MM.1S (cell line): Measurements from ENCODE around the gene OPRM1.

Source experiments
- EZH2 ChIP-seq: fragments of 300-600 bp; sonication (generic); optimal IDR thresholded peaks from 2 replicates; pipeline ENCODE3; 2017; ENCODE audit warnings: low read depth, mild to moderate bottlenecking, antibody characterized with exemption, low read length, mixed read lengths
- EZH2phosphoT487 ChIP-seq: fragments of 300-600 bp; sonication (generic); IDR thresholded peaks from 2 replicates; pipeline ENCODE4 v1.6.1; 2018; ENCODE audit warnings: antibody characterized with exemption, low read length
- TF ChIP-seq, protein P1 (sequence below): fragments of 300-600 bp; sonication (generic); IDR thresholded peaks from 2 replicates; pipeline ENCODE4 v1.5.1; 2016; ENCODE audit warnings: antibody characterized with exemption, low read length, mixed read lengths

- TF ChIP-seq, protein P1, sequence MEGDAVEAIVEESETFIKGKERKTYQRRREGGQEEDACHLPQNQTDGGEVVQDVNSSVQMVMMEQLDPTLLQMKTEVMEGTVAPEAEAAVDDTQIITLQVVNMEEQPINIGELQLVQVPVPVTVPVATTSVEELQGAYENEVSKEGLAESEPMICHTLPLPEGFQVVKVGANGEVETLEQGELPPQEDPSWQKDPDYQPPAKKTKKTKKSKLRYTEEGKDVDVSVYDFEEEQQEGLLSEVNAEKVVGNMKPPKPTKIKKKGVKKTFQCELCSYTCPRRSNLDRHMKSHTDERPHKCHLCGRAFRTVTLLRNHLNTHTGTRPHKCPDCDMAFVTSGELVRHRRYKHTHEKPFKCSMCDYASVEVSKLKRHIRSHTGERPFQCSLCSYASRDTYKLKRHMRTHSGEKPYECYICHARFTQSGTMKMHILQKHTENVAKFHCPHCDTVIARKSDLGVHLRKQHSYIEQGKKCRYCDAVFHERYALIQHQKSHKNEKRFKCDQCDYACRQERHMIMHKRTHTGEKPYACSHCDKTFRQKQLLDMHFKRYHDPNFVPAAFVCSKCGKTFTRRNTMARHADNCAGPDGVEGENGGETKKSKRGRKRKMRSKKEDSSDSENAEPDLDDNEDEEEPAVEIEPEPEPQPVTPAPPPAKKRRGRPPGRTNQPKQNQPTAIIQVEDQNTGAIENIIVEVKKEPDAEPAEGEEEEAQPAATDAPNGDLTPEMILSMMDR, result no peak
- TF ChIP-seq EZH2 (no peak), EZH2phosphoT487 (no peak)
These were observed 192.0 kb downstream of the OPRM1 start for GRCh38 chr6:154230910-154231595.
